Ectodermal cell (in vitro differentiated cells): ENCODE data around the gene C20orf204.
"Not testable (repeated sequence)": the region's sequence is repeated elsewhere in the genome, so short reads cannot be mapped to it uniquely, and the experiment has no call there.

Experiments
- H3K27ac ChIP-seq: 2 replicates; pipeline ENCODE4 v1.7.0; 2013; ENCODE audit warnings: mild to moderate bottlenecking, low read depth, low read length; ENCODE audit not compliant: insufficient read depth, poor library complexity, severe bottlenecking
- H3K27me3 ChIP-seq: 2 replicates; pipeline ENCODE4 v1.7.0; 2013; ENCODE audit warnings: mild to moderate bottlenecking, low read length; ENCODE audit not compliant: insufficient read depth, control insufficient read depth, poor library complexity, severe bottlenecking
- H3K36me3 ChIP-seq: one replicate; pipeline ENCODE4 v1.7.0; 2013; ENCODE audit warnings: low read length; ENCODE audit not compliant: control insufficient read depth, insufficient read depth
- H3K4me1 ChIP-seq: one replicate; pipeline ENCODE4 v1.7.0; 2013; ENCODE audit warnings: low read length; ENCODE audit not compliant: control insufficient read depth, insufficient read depth
- H3K4me3 ChIP-seq: 2 replicates; pipeline ENCODE4 v1.7.0; 2013; ENCODE audit warnings: low read depth, low read length, control low read depth; ENCODE audit not compliant: insufficient read depth
- H3K9me3 ChIP-seq: 2 replicates; pipeline ENCODE4 v1.7.0; 2013; ENCODE audit warnings: mild to moderate bottlenecking, low read length, moderate library complexity; ENCODE audit not compliant: control insufficient read depth
- WGBS, 2 experiments: methylation state at CpG; one replicate each; pipeline ENCODE4 v1.1.7; 2013; ENCODE audit warnings: missing lambda C conversion rate in 2 of 2; 5-methylcytosine and 5-hydroxymethylcytosine counted together

Gene C20orf204

DNA sequence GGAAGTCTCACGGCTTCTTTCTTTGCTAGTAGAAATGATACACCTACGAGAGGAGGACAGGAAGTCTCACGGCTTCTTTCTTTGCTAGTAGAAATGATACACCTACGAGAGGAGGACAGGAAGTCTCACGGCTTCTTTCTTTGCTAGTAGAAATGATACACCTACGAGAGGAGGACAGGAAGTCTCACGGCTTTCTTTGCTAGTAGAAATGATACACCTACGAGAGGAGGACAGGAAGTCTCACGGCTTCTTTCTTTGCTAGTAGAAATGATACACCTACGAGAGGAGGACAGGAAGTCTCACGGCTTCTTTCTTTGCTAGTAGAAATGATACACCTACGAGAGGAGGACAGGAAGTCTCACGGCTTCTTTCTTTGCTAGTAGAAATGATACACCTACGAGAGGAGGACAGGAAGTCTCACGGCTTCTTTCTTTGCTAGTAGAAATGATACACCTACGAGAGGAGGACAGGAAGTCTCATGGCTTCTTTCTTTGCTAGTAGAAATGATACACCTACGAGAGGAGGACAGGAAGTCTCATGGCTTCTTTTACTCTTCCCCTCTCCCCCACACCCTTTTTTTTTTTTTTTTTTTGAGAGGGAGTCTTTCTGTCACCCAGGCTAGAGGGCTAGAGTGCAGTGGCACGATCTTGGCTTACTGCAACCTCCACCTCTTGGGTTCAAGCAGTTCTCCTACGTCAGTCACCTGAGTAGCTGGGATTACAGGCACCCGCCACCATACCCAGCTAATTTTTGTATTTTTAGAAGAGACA, 23.4 kb upstream of the C20orf204 start:
- WGBS, 2 experiments, result 93 to 94% methylated on average over 4 to 6 of the region's 20 CpGs
- not testable (repeated sequence) for H3K27me3 ChIP-seq, H3K27ac ChIP-seq, H3K9me3 ChIP-seq, H3K4me1 ChIP-seq, H3K4me3 ChIP-seq
- H3K36me3 ChIP-seq, result peaks cover 42% of the 10 kb centered on the region

DNA sequence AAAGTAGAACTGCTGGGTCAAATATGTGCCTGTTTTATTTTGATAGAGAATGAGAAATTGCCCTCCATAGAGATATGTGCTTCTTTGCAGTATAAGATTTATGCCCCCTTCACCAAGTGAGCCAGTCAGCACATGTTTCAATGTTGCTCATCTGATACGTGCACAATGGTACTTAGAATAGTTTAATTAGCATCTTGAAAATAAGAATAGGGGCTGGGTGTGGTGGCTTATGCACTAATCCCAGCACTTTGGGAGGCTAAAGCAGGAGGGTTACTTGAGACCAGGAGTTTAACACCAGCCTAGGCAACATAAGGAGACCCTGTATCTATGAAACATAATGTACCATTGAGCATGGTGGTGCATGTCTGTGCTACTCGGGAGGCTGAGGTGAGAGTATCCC, 20.3 kb upstream of the C20orf204 start:
- Histone ChIP-seq H3K9me3 (no peaks in the 10 kb centered on the region), H3K36me3 (peaks cover 30% of the 10 kb centered on the region), H3K4me3 (no peak overlapping the region), H3K4me1 (no peaks in the 10 kb centered on the region), H3K27me3 (no peaks in the 10 kb centered on the region), H3K27ac (no peak overlapping the region)
- WGBS, 2 experiments, result 87 to 92% methylated on average over 2 of the region's 2 CpGs

DNA sequence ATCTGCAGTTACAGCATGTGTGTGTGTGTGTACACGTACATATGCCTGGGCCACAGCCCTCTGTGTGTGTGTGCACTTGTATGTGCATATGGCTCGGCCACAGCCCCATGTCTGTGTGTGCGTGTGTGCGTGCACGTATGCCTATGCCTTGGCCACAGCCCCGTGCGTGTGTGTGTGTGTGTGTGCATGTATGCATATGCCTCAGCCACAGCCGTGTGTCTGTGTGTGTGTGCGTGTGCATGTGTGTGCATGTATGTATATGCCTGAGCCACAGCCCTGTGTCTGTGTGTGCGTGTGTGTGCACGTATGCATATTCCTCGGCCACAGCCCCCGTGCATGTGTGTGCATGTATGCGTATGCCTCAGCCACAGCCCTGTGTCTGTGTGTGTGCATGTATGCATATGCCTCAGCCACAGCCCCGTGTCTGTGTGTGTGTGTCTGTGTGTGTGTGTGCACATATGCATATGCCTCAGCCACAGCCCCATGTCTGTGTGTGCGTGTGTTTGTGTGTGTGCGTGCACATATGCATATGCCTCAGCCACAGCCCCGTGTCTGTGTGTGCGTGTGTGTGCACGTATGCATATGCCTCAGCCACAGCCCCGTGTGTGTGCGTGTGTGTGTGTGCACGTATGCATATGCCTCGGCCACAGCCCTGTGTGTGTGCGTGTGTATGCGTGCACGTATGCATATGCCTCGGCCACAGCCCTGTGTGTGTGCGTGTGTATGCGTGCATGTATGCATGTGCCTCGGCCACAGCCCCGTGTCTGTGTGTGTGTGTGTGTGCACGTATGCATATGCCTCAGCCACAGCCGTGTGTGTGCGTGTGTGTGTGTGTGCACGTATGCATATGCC, 14.6 kb upstream of the C20orf204 start:
- Histone ChIP-seq H3K4me3 (no peak overlapping the region), H3K36me3 (peaks cover 42% of the 10 kb centered on the region)
- WGBS, 2 experiments, result 95 to 96% methylated on average over 36 of the region's 36 CpGs

DNA sequence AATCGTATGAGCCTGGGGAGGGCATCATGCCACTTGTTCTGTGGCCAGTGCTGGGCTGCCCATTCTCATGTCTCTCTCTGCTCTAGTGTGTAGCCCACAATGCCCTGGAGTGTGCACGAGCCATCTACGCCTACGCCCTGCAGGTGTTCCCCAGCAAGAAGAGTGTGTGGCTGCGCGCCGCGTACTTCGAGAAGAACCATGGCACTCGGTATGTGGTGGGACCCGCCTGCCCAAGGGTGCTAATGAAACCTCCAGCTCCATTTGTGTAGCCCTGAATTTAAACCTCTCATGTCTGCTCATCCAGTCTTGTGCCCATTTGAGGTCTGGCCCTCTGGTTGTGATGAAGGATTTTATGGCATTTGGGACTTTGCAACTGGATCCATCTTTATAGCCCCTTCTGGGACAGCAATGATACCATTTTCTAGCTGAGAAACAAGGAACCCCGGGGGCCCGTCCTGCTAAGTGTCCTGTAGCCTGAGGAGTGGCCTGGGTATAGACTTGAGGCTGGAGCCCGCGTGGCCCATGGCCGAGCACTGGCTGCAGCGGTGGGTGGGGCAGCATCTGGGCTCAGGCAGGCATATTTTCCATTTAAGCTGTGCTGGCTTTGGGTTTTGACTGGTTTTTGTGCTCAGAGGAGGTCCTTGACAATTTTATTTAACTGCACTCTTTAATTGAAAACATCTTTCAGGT, 13.2 kb upstream of the C20orf204 start:
- Histone ChIP-seq H3K36me3 (peaks cover 48% of the 10 kb centered on the region), H3K27me3 (no peaks in the 10 kb centered on the region), H3K27ac (no peak overlapping the region), H3K9me3 (no peaks in the 10 kb centered on the region), H3K4me1 (no peaks in the 10 kb centered on the region), H3K4me3 (no peak overlapping the region)
- 96% methylated on average over 17 of the region's 17 CpGs for WGBS, 2 experiments

More for the DNA sequence above, 14.6 kb upstream of the C20orf204 start:
- Histone ChIP-seq H3K4me1 (no peaks in the 10 kb centered on the region), H3K27me3 (no peaks in the 10 kb centered on the region), H3K27ac (no peak overlapping the region), H3K9me3 (no peaks in the 10 kb centered on the region)

DNA sequence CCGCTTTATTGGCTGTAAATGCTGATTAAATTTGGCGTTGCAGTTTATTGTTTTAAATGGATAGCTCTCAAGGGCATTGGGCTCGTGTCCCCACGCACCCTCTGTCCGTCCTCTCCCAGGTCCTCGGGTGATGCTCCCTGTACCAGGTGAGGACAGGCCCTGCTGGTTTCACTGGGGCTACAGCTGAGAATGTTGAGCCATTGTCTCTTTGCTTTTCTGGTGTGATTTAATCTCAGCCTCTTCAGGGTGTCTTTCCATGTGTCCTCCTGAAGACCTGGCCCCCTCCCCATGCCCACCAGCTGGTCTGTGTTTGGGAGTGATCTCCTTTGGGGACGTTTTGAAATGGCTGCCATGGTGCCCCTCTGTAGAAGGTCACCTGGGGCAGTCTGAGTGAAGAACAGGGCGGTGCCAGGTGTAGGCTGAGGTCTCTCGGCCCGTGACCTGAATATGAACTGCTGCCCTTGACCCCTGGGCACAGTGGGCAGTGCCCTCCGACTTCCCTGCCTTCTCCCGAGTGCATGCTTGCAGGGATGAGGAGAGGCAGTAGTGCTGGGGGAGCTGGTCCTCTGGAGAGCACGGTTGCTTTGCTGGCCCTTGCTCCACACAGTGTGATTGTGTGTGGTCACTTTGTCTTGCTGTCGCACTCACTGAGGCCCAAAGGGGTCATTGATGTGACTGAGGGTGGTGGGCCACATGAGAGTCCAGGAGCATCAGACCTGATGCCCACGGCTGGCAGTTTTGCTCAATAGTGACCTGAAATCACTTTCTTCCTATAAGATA, 12.4 kb upstream of the C20orf204 start:
- H3K4me3 ChIP-seq, result no peak overlapping the region
- H3K27ac ChIP-seq, result no peak overlapping the region
- no peaks in the 10 kb centered on the region for H3K4me1 ChIP-seq
- H3K27me3 ChIP-seq, result no peaks in the 10 kb centered on the region
- no peaks in the 10 kb centered on the region for H3K9me3 ChIP-seq
- H3K36me3 ChIP-seq, result peaks cover 51% of the 10 kb centered on the region
- 93 to 95% methylated on average over 15 of the region's 15 CpGs for WGBS, 2 experiments

DNA sequence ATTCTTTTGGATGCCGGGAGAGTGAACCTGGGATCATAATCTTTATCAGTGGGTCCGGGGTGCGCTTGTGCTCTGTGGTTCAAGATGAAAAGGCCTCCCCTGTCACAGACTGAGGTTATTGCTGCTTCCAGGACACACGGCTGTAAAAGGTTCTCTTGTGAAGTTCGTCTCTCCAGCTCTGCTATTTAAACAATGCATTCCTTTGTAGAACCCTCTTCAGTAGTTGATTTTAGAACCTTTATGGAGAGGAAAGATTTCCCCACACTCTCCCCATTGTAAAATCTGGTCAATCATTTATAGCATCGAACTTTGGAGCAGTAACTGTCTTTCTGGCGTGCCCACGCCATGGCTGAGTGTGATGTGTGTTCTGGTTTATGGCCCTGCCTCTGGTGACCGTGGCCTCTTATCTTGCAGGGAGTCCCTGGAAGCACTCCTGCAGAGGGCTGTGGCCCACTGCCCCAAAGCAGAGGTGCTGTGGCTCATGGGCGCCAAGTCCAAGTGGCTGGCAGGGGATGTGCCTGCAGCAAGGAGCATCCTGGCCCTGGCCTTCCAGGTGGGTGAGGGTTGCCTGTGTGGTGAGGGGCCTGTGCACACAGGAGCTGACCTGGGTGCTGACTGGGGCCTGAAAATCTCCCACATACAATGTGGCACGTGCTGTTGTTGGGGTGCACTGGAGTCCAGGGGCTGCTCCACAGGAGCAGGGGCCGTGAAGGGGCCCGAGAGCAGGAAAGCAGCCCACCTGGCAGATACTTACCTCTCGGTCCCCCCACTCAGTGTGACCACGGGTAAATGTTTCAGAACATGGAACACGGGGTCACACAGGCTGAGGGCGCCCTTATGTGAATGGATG, 11.6 kb upstream of the C20orf204 start:
- Histone ChIP-seq H3K27ac (no peak overlapping the region), H3K27me3 (no peaks in the 10 kb centered on the region), H3K4me1 (no peaks in the 10 kb centered on the region), H3K9me3 (no peaks in the 10 kb centered on the region), H3K4me3 (no peak overlapping the region), H3K36me3 (peaks cover 46% of the 10 kb centered on the region)
- 92 to 93% methylated on average over 17 of the region's 17 CpGs for WGBS, 2 experiments

DNA sequence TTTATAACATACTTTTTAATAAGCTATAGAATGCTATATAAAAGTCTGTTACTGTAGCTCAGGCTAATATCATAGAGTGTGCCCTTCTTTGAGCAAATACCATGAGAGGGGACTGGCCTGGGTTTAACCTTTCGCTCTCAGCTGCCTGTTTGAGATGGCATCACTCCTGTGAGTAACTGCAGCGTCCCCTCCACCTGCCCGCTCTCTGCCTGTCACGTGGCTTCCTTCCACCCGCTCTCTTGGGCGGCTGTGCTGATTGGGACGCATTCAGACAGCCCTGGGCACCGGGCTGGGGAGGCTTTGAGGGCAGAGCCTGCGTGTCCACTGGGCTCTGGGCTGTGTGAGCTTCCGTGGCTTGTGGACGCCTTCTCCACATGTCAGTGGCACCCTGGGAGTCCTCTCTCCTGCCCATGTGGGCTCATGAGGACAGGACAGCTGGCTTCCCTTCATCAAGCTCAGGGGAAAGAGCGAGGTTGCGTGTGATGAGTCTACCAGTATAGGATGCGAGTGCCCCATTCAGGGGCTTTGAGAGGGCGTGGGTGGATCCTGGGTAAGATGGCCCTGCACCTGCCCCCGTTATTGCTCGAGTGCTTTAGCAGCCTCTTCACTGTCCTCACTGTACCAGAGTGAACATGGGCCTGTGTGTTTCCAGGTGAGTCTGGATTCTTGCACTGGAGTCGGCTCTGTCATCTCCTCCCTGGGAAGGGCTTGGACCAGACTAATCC, 10.7 kb upstream of the C20orf204 start:
- WGBS, 2 experiments, result 94 to 95% methylated on average over 18 of the region's 18 CpGs
- H3K9me3 ChIP-seq, result no peaks in the 10 kb centered on the region
- H3K27me3 ChIP-seq, result no peaks in the 10 kb centered on the region
- H3K4me1 ChIP-seq, result no peaks in the 10 kb centered on the region
- H3K27ac ChIP-seq, result no peak overlapping the region
- no peak overlapping the region for H3K4me3 ChIP-seq
- peaks cover 42% of the 10 kb centered on the region for H3K36me3 ChIP-seq

DNA sequence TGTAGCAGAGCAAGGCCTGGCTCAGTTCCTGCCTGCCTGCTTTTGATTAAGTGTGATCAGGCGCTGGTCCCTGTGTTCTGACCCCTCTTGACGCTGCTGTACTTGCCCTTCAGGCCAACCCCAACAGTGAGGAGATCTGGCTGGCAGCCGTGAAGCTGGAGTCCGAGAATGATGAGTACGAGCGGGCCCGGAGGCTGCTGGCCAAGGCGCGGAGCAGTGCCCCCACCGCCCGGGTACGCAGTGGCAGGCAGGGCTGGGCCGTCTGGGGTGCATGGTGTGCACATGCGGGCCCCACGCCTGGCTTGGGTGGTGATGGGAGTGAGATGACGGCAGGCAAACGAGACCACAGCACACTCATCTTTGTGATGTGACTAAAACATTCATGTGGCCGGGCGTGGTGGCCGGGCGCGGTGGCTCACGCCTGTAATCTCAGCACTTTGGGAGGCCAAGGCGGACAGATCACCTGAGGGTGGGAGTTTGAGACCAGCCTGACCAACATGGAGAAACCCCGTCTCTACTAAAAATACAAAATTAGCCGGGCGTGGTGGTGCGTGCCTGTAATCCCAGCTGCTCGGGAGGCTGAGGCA, 10.1 kb upstream of the C20orf204 start:
- Histone ChIP-seq H3K4me3 (no peak overlapping the region), H3K36me3 (peaks cover 46% of the 10 kb centered on the region), H3K9me3 (no peaks in the 10 kb centered on the region), H3K27me3 (no peaks in the 10 kb centered on the region), H3K27ac (no peak overlapping the region), H3K4me1 (no peaks in the 10 kb centered on the region)
- 92 to 96% methylated on average over 29 of the region's 29 CpGs for WGBS, 2 experiments
